Upper lobe of left lung (tissue), 6 donors: Measurements from ENCODE around the gene GPR31. TPM values are rescaled to one million over a fixed set of nuclear protein-coding genes. Genes with fewer than 3 reads are reported as not detected.

Experiments
- ATAC-seq, 2 donors: fragments of 200-7000 bp; cut with Tn5 transposase; one replicate each; pipeline ENCODE4 v1.9.1; 2022; ENCODE audit warnings: mild to moderate bottlenecking in 2 of 2, moderate library complexity in 2 of 2; ENCODE audit not compliant: low FRiP score in 2 of 2
- DNase-seq, 2 donors: peaks; one replicate each; pipeline ENCODE4 v3.0.0-alpha.2; 2019 to 2020
- H3K27ac ChIP-seq, 4 donors: fragments of 200-600 bp; sonication (generic); one replicate each; pipeline ENCODE4 v1.5.1; 2016 to 2019
- H3K27me3 ChIP-seq, 4 donors: fragments of 200-600 bp; sonication (generic); one replicate each; pipeline ENCODE4 v1.5.1; 2017 to 2019
- H3K36me3 ChIP-seq, 4 donors: fragments of 200-600 bp; sonication (generic); one replicate each; pipeline ENCODE4 v1.5.1; 2016 to 2019
- H3K4me1 ChIP-seq, 4 donors: fragments of 200-600 bp; sonication (generic); one replicate each; pipeline ENCODE4 v1.5.1; 2018 to 2019
- H3K4me3 ChIP-seq, 4 donors: fragments of 200-600 bp; sonication (generic); one replicate each; pipeline ENCODE4 v1.5.1; 2017 to 2019; ENCODE audit warnings: mild to moderate bottlenecking in 2 of 4, moderate library complexity in 1 of 4
- H3K9me3 ChIP-seq, 4 donors: fragments of 200-600 bp; sonication (generic); one replicate each; pipeline ENCODE4 v1.5.1; 2018 to 2019
- EP300 ChIP-seq, 4 donors: sonication (generic); formaldehyde crosslinking; IDR thresholded peaks; one replicate each; pipeline ENCODE4 v1.5.1; 2017; ENCODE audit warnings: antibody characterized with exemption in 4 of 4, control low read depth in 2 of 4
- POLR2A ChIP-seq, 4 donors: fragments of 450-650 bp; IDR thresholded peaks; one replicate each; pipeline ENCODE4 v1.5.1; 2016 to 2017; ENCODE audit warnings: antibody characterized with exemption in 4 of 4, mild to moderate bottlenecking in 2 of 4
- POLR2AphosphoS5 ChIP-seq, 2 donors: sonication (generic); formaldehyde crosslinking; IDR thresholded peaks; one replicate each; pipeline ENCODE4 v1.5.1; 2017; ENCODE audit warnings: antibody characterized with exemption in 2 of 2
- WGBS, 2 donors: methylation state at CpG; one replicate each; pipeline ENCODE4 v1.1.5; 2017 to 2018; 5-methylcytosine and 5-hydroxymethylcytosine counted together
- total RNA-seq, 6 donors: library from RNA; depleted of rRNA in 4 of 6; stranded (reverse); fragments of >200 nt in 4 of 6; gene quantifications; one replicate each; pipeline versions ENCODE4 v1.1.0 to v1.2.1, GENCODE V29; 2016 to 2021
- TF ChIP-seq, protein P1 (sequence below), 6 experiments: fragments of 450-650 bp in 4 of 6; fragments of 200-600 bp in 2 of 6; sonication (generic) in 2 of 6; IDR thresholded peaks; one replicate each; pipeline ENCODE4 v1.5.1; 2016 to 2019; ENCODE audit warnings: antibody characterized with exemption in 6 of 6
- donor health status: DM: no; HTN: no; CAD: no; lungs with moderate emphysema.
- donor health status: DM: no; HTN: yes; CAD: no; lungs with severe emphysema.

Gene GPR31
- total RNA-seq, 6 donors from 2014 or later = not detected

DNA sequence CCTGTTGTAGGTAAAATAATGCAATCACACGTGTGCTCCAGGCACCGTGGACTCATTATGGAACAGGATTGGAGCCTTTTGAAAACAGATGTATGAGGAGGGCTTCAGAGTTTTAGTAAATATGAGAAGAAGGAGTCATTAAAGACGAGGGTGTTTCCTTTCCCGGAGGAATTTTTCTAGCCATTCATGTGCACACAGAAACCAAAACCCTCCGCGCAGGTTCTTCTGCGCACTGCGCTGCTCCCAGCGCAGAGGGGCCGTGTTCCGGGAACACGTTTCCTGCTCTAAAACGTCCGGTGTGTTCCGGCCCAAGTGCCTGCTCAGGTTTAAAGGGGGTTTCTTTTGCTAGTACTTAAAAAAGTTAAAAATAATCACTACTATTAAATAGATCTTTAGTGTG lies 11.6 kb downstream of the GPR31 start:
- 71 to 78% methylated on average over 15 of the region's 15 CpGs for WGBS, 2 donors
- Histone ChIP-seq H3K27me3 (no peaks in the 10 kb centered on the region), H3K4me3 (peak overlapping the region in 2 of 4 donors; percentile 8 to 34), H3K4me1 (peaks cover 0 to 4% (median 1%) of the 10 kb centered on the region in 4 donors), H3K9me3 (no peaks in the 10 kb centered on the region), H3K36me3 (no peaks in the 10 kb centered on the region), H3K27ac (no peak overlapping the region)
- no peak for DNase-seq
- no peak for ATAC-seq
- TF ChIP-seq POLR2AphosphoS5 (IDR thresholded peaks at IDR 0.05) (no peak), EP300 (IDR thresholded peaks at IDR 0.05) (no peak), POLR2A (IDR thresholded peaks at IDR 0.05) (no peak)
- TF ChIP-seq, protein P1, sequence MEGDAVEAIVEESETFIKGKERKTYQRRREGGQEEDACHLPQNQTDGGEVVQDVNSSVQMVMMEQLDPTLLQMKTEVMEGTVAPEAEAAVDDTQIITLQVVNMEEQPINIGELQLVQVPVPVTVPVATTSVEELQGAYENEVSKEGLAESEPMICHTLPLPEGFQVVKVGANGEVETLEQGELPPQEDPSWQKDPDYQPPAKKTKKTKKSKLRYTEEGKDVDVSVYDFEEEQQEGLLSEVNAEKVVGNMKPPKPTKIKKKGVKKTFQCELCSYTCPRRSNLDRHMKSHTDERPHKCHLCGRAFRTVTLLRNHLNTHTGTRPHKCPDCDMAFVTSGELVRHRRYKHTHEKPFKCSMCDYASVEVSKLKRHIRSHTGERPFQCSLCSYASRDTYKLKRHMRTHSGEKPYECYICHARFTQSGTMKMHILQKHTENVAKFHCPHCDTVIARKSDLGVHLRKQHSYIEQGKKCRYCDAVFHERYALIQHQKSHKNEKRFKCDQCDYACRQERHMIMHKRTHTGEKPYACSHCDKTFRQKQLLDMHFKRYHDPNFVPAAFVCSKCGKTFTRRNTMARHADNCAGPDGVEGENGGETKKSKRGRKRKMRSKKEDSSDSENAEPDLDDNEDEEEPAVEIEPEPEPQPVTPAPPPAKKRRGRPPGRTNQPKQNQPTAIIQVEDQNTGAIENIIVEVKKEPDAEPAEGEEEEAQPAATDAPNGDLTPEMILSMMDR (IDR thresholded peaks at IDR 0.05) = no peak

DNA sequence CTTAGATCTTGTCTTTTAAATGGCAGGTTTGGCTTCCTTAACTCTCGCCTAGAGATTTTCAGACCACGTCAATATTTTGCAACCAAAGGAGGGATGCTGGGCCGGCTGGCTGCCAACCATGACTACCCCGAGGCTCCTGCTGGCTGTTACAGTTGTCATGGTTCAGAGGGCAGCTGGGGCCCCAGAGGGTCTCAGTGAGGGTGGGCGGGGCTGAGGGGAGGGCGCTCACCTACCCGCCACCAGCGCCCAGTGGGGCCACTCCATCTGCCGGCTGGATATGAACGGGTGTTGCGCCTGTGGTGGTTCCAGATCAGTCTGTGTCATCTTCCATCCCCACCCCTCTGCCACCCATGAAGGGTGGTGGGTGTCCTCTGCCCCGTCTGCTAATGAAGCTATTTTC lies 12.3 kb downstream of the GPR31 start:
- Histone ChIP-seq H3K27ac (no peak overlapping the region), H3K4me1 (peaks cover 0 to 4% (median 1%) of the 10 kb centered on the region in 4 donors), H3K4me3 (no peak overlapping the region), H3K36me3 (no peaks in the 10 kb centered on the region), H3K27me3 (no peaks in the 10 kb centered on the region), H3K9me3 (no peaks in the 10 kb centered on the region)
- TF ChIP-seq, protein P1 (IDR thresholded peaks at IDR 0.05) = no peak
- TF ChIP-seq EP300 (IDR thresholded peaks at IDR 0.05) = no peak
- no peak for TF ChIP-seq POLR2AphosphoS5 (IDR thresholded peaks at IDR 0.05)
- TF ChIP-seq POLR2A (IDR thresholded peaks at IDR 0.05) = no peak
- DNase-seq (no peak), ATAC-seq (no peak)
- 82 to 85% methylated on average over 7 to 9 of the region's 12 CpGs for WGBS, 2 donors

DNA sequence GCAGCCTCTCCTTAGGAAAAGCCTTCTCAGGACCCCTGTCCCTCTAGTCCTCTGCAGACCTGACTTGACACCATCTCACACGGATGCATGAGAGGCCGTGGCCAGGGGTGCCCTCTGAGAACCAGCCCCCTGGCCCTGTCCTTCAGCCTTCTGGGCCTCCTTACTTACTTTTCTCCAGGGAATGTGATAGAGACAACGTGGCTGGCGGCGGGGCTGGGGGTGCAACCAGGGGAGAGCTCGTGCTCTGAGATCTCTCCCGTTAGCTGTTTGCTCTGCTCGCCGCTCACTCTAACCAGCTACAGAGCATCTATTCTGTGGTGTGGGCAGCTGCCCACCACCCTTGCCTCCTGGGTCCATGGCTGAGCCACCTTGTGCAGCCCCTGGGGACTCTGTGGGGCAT lies 14.7 kb downstream of the GPR31 start:
- no peak overlapping the region for H3K27ac ChIP-seq
- no peak for DNase-seq
- H3K9me3 ChIP-seq = no peaks in the 10 kb centered on the region
- H3K36me3 ChIP-seq = no peaks in the 10 kb centered on the region
- no peak overlapping the region for H3K4me3 ChIP-seq
- 88 to 94% methylated on average over 8 to 9 of the region's 9 CpGs for WGBS, 2 donors
- TF ChIP-seq EP300 (IDR thresholded peaks at IDR 0.05) (no peak), POLR2AphosphoS5 (IDR thresholded peaks at IDR 0.05) (no peak)
- TF ChIP-seq, protein P1 (IDR thresholded peaks at IDR 0.05) = no peak
- H3K4me1 ChIP-seq = peaks cover 0 to 4% (median 1%) of the 10 kb centered on the region in 4 donors
- no peak for ATAC-seq
- no peaks in the 10 kb centered on the region for H3K27me3 ChIP-seq

DNA sequence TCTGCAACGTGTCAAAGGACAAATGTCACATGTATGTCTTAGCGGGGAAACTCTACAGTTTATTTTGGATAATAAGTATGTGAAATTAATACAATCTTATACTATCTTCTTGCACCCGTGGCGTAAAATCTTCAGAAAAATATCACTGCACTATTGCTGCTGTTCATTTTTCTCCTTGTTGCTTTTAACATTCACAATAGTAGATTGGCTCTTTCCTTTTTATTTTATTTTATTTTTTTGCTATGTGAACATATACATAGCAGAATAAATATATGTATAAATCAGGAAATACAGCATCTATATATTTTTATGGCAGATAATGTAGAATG lies 15.4 kb downstream of the GPR31 start:
- TF ChIP-seq, protein P1 (IDR thresholded peaks at IDR 0.05) = no peak
- TF ChIP-seq POLR2A (IDR thresholded peaks at IDR 0.05) (no peak), EP300 (IDR thresholded peaks at IDR 0.05) (no peak), POLR2AphosphoS5 (IDR thresholded peaks at IDR 0.05) (no peak)
- no peaks in the 10 kb centered on the region for H3K36me3 ChIP-seq
- no peak overlapping the region for H3K27ac ChIP-seq
- 31 to 44% methylated on average over 4 of the region's 4 CpGs for WGBS, 2 donors
- H3K9me3 ChIP-seq = no peaks in the 10 kb centered on the region
- ATAC-seq (no peak), DNase-seq (no peak)
- H3K27me3 ChIP-seq = no peaks in the 10 kb centered on the region
- no peak overlapping the region for H3K4me3 ChIP-seq
- H3K4me1 ChIP-seq = peaks cover 0 to 4% (median 1%) of the 10 kb centered on the region in 4 donors

DNA sequence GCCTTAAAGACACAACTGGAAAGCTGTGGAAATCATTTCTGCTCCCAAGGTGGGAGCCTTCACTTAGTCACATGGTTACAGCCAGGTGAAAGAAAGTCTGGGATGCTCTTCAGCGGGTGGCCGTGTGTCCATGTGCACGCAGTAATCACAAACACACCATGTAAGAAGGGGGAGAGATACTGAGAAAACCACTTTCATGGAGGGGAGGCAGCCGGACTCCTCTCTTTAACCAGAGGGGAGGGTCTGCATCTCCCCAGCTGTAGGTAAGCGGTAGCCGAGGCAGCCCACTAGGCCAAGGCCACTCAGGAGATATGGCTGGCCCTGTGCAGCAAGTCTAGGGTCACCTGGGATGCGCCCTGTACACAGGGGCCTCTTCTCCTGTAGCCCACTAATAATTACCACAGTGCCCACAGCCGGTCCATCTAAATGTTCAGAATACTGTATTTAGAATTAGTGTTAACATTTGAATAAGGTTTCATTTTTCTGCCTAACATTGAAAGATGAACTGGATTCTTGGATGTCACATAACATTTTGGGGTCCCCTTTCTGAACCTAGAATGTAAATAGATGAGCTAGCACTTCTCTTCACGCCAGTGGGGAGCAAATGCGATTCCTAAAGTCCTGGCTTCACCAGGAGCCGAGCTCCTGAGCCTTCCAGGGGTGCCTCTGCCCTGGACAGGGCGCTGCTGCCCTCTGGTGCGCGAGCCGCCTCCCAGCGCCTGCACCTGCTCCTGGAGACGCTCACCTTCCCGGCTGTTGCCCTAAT lies 15.9 kb downstream of the GPR31 start:
- peak in 1 of 2 donors; percentile 73 for ATAC-seq
- H3K4me3 ChIP-seq = no peak overlapping the region
- no peak overlapping the region for H3K27ac ChIP-seq
- peaks cover 0 to 4% (median 1%) of the 10 kb centered on the region in 4 donors for H3K4me1 ChIP-seq
- H3K36me3 ChIP-seq = no peaks in the 10 kb centered on the region
- TF ChIP-seq, protein P1 (IDR thresholded peaks at IDR 0.05) = peak in 5 of 6 experiments; percentile 25 to 70 (median 56)
- no peak for TF ChIP-seq POLR2AphosphoS5 (IDR thresholded peaks at IDR 0.05)
- TF ChIP-seq POLR2A (IDR thresholded peaks at IDR 0.05) = no peak
- WGBS, 2 donors = 50 to 59% methylated on average over 13 to 18 of the region's 18 CpGs
- DNase-seq = peak; percentile 46 to 90
- no peaks in the 10 kb centered on the region for H3K27me3 ChIP-seq
- H3K9me3 ChIP-seq = no peaks in the 10 kb centered on the region
